DND-41 (cell line): ENCODE measurements around the gene WASL.

Source experiments
- ATAC-seq: fragments of 200-7000 bp; cut with Tn5 transposase; 3 replicates; pipeline ENCODE4 v1.9.1; 2021; ENCODE audit warnings: low read depth; ENCODE audit not compliant: insufficient read depth
- DNase-seq: peaks from one replicate; pipeline ENCODE4 v3.0.0-alpha.2; 2020
- H2AFZ ChIP-seq: 2 replicates; pipeline ENCODE4 v1.6.0; 2012; ENCODE audit warnings: low read depth, low read length
- H3K27ac ChIP-seq: 2 replicates; pipeline ENCODE4 v1.5.1; 2012; ENCODE audit warnings: low read length, inconsistent platforms
- H3K27me3 ChIP-seq: fragments of 200-600 bp; sonication (generic); 2 replicates; pipeline ENCODE4 v1.6.0; 2012; ENCODE audit warnings: low read length, mild to moderate bottlenecking, inconsistent platforms; ENCODE audit not compliant: insufficient read depth, poor library complexity
- H3K36me3 ChIP-seq: 2 replicates; pipeline ENCODE4 v1.5.1; 2012; ENCODE audit warnings: low read length, inconsistent platforms; ENCODE audit not compliant: insufficient read depth
- H3K4me1 ChIP-seq: 2 replicates; pipeline ENCODE4 v1.5.1; 2012; ENCODE audit warnings: mild to moderate bottlenecking, low read length; ENCODE audit not compliant: insufficient read depth
- H3K4me2 ChIP-seq: 2 replicates; pipeline ENCODE4 v1.6.0; 2012; ENCODE audit warnings: mild to moderate bottlenecking, moderate library complexity, low read length, inconsistent platforms; ENCODE audit not compliant: insufficient read depth
- H3K4me3 ChIP-seq, 2 experiments: fragments of 200-600 bp in 1 of 2; shearing (Covaris generic) in 1 of 2; 2 replicates each; pipeline ENCODE4 v1.5.1; 2012 to 2016; ENCODE audit warnings: inconsistent platforms in 2 of 2, low read length in 2 of 2, mild to moderate bottlenecking in 2 of 2, low read depth in 1 of 2, moderate library complexity in 1 of 2
- H3K79me2 ChIP-seq: 2 replicates; pipeline ENCODE4 v1.6.0; 2012; ENCODE audit warnings: low read length, inconsistent platforms; ENCODE audit not compliant: insufficient read depth
- H3K9ac ChIP-seq: 2 replicates; pipeline ENCODE4 v1.6.0; 2012; ENCODE audit warnings: low read depth, mild to moderate bottlenecking, inconsistent platforms, low read length, moderate library complexity
- H3K9me3 ChIP-seq: 2 replicates; pipeline ENCODE4 v1.5.1; 2012; ENCODE audit warnings: low read length, moderate library complexity, mild to moderate bottlenecking, inconsistent platforms; ENCODE audit not compliant: insufficient read depth, severe bottlenecking
- H4K20me1 ChIP-seq: 2 replicates; pipeline ENCODE4 v1.6.0; 2012; ENCODE audit warnings: low read length; ENCODE audit not compliant: insufficient read depth
- EZH2 ChIP-seq: IDR thresholded peaks from 3 replicates; pipeline ENCODE4 v1.6.1; 2012; ENCODE audit warnings: borderline replicate concordance, low read depth, mild to moderate bottlenecking, moderate library complexity, low read length, inconsistent platforms; ENCODE audit not compliant: severe bottlenecking
- TF ChIP-seq, protein P1 (sequence below): IDR thresholded peaks from 2 replicates; pipeline ENCODE4 v1.5.1; 2012; ENCODE audit warnings: borderline replicate concordance, low read length, moderate library complexity, mild to moderate bottlenecking; ENCODE audit not compliant: poor library complexity, severe bottlenecking; ENCODE audit errors: extremely low read depth

Gene WASL

GRCh38 chr7:123632808-123633207 is 116.0 kb downstream of the WASL start:
- no peak overlapping the region for H2AFZ ChIP-seq

More at GRCh38 chr7:123632808-123633207, 116.0 kb downstream of the WASL start:
- Histone ChIP-seq H3K9ac (no peak overlapping the region), H3K4me2 (no peak overlapping the region), H3K27ac (no peak overlapping the region), H3K4me3 (no peak overlapping the region), H3K79me2 (no peaks in the 10 kb centered on the region), H3K4me1 (no peaks in the 10 kb centered on the region), H4K20me1 (no peaks in the 10 kb centered on the region), H3K9me3 (no peaks in the 10 kb centered on the region), H3K27me3 (no peaks in the 10 kb centered on the region), H3K36me3 (no peaks in the 10 kb centered on the region)
- ATAC-seq (no peak), DNase-seq (no peak)
- no peak for TF ChIP-seq EZH2
- TF ChIP-seq, protein P1, sequence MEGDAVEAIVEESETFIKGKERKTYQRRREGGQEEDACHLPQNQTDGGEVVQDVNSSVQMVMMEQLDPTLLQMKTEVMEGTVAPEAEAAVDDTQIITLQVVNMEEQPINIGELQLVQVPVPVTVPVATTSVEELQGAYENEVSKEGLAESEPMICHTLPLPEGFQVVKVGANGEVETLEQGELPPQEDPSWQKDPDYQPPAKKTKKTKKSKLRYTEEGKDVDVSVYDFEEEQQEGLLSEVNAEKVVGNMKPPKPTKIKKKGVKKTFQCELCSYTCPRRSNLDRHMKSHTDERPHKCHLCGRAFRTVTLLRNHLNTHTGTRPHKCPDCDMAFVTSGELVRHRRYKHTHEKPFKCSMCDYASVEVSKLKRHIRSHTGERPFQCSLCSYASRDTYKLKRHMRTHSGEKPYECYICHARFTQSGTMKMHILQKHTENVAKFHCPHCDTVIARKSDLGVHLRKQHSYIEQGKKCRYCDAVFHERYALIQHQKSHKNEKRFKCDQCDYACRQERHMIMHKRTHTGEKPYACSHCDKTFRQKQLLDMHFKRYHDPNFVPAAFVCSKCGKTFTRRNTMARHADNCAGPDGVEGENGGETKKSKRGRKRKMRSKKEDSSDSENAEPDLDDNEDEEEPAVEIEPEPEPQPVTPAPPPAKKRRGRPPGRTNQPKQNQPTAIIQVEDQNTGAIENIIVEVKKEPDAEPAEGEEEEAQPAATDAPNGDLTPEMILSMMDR = no peak
